Kidney epithelial cell (primary cell): ENCODE measurements around the gene OOEP. TPM values are rescaled to one million over a fixed set of nuclear protein-coding genes. Genes with fewer than 3 reads are reported as not detected.

Experiments
- DNase-seq: peaks from one replicate; pipeline ENCODE4 v3.0.0-alpha.2; 2010; ENCODE audit warnings: low read depth
- H3K27me3 ChIP-seq: 2 replicates; pipeline ENCODE4 v1.6.0; 2011; ENCODE audit warnings: low read length; ENCODE audit not compliant: control insufficient read depth, insufficient read depth
- H3K36me3 ChIP-seq: 2 replicates; pipeline ENCODE4 v1.5.1; 2011; ENCODE audit warnings: low read length; ENCODE audit not compliant: control insufficient read depth, insufficient read depth
- H3K4me3 ChIP-seq: 2 replicates; pipeline ENCODE4 v1.5.1; 2011; ENCODE audit warnings: low read depth, mild to moderate bottlenecking, control low read depth, low read length
- total RNA-seq: library from RNA; depleted of rRNA; stranded (reverse); fragments of >200 nt; gene quantifications from 2 replicates; pipeline ENCODE4 v1.2.3, GENCODE V29; 2015
- TF ChIP-seq, protein P1 (sequence below): IDR thresholded peaks from 2 replicates; pipeline ENCODE4 v1.5.1; 2011; ENCODE audit warnings: mild to moderate bottlenecking, moderate library complexity, low read length, control low read depth, inconsistent platforms; ENCODE audit not compliant: insufficient read depth, poor library complexity, severe bottlenecking

Gene OOEP
- total RNA-seq, 1 donor from 2014 or later: 0.50 TPM

DNA sequence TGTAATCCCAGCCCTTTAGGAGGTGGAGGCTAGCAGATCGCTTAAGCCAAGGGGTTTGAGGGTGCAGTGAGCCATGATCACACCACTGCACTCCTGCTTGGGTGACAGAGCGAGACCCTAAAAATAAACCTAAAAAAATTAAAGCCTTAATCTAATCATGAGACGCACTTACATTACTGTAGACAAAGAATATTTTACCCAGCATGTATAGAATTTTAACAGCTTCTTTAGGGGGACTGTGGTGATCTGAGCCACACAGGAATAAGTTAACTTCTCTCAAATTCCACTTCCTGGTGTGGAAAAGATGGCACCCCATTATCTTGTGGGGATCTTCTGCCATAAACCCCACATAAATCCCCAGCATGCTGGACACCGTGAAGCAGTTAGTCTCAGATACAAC is 2.3 kb upstream of the OOEP start:
- Histone ChIP-seq H3K4me3 (no peak overlapping the region), H3K36me3 (no peaks in the 10 kb centered on the region), H3K27me3 (no peaks in the 10 kb centered on the region)
- TF ChIP-seq, protein P1, sequence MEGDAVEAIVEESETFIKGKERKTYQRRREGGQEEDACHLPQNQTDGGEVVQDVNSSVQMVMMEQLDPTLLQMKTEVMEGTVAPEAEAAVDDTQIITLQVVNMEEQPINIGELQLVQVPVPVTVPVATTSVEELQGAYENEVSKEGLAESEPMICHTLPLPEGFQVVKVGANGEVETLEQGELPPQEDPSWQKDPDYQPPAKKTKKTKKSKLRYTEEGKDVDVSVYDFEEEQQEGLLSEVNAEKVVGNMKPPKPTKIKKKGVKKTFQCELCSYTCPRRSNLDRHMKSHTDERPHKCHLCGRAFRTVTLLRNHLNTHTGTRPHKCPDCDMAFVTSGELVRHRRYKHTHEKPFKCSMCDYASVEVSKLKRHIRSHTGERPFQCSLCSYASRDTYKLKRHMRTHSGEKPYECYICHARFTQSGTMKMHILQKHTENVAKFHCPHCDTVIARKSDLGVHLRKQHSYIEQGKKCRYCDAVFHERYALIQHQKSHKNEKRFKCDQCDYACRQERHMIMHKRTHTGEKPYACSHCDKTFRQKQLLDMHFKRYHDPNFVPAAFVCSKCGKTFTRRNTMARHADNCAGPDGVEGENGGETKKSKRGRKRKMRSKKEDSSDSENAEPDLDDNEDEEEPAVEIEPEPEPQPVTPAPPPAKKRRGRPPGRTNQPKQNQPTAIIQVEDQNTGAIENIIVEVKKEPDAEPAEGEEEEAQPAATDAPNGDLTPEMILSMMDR: no peak
- no peak for DNase-seq

DNA sequence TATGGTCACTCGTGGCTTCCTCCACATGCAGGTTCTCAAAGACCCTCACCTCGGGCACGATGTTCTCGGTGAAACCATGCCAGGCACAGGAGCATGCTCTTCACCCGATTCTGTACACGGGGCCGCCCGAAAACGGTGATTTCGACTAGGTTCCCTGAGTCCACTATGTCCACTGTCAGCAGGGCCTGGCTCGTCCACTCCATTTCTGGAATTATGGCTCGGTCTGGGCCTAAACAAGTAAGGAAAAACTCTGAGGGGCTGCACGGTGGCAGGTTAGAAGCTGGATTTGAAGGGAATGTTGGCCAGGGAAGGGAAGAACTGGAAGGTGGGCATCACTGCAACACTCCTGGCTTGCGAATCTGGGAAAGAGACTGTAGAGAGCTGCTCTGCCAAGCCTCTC is 540 bp downstream of the OOEP start:
- TF ChIP-seq, protein P1: no peak
- Histone ChIP-seq H3K27me3 (no peaks in the 10 kb centered on the region), H3K4me3 (no peak overlapping the region), H3K36me3 (no peaks in the 10 kb centered on the region)
- no peak for DNase-seq

DNA sequence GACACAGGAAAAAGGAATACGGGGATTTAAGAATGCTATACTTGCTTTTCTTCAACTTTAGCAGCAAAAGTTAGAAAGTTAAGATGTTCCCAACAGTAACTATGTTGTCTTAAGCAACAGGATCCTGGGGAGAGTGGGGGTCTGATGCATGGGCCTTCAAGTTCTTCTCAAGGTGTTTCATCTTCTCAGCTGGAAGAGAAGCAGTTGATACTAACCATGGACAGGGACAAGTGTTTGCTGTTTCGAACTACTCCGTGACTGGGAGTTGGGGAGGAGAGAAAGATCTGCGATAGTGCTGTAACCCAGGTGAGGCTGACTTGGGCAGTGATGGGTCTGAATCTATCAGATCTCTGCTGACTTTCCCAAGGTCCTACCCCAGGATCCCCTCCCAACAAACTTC is 1.0 kb downstream of the OOEP start:
- Histone ChIP-seq H3K4me3 (no peak overlapping the region), H3K36me3 (no peaks in the 10 kb centered on the region), H3K27me3 (no peaks in the 10 kb centered on the region)
- no peak for DNase-seq
- TF ChIP-seq, protein P1: no peak

DNA sequence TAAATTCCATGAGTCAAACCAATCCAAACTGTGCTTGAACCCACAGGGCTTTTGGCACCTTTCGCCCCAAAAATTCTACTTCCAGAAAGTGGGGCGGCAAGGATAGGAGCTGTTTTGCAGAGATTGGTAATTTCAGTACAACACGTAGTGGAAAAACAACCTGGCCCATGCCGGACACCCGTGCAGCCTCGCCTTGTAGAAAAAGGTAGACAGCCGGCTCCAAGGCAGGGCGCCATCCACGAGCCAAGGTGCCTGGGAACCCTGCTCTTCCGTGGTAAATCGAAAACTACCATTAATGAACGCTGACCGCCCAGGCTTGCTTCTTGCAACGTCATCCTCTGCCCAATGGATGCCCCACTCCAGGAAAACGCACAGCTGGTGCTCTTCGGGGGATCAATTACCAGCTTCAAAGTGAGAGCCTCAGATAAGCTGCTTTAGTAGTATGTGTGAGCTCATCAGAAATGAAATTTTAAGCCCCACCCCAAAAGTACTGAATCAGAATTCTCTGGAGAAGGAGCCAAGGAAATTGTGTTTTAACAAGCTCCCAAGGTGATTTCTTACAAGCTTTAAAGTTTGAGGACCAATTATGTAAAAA is 1.8 kb downstream of the OOEP start:
- H3K36me3 ChIP-seq: no peaks in the 10 kb centered on the region
- H3K4me3 ChIP-seq: no peak overlapping the region
- TF ChIP-seq, protein P1: no peak
- DNase-seq: no peak
- H3K27me3 ChIP-seq: no peaks in the 10 kb centered on the region

DNA sequence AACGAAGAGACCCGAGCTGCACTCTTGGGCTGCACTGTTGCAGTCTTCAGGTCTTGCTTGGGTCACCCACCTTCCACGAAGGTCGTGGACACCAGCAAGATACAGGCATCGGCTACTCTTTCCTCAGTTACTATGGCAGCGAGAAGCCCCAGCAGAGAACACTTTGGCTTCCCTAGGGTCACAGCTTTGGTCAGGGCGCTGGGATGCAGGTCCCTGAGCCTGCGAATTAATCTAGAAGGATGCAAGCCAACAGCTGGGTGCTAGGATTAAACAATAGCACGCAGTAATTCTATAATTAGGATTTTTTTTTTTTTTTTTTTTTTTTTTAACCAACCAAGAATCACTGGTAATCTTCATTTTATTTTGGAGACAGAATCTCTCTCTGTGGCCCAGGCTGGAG is 5.1 kb downstream of the OOEP start:
- no peak for DNase-seq
- H3K4me3 ChIP-seq: no peak overlapping the region
- no peaks in the 10 kb centered on the region for H3K36me3 ChIP-seq
- TF ChIP-seq, protein P1: no peak
- no peaks in the 10 kb centered on the region for H3K27me3 ChIP-seq

DNA sequence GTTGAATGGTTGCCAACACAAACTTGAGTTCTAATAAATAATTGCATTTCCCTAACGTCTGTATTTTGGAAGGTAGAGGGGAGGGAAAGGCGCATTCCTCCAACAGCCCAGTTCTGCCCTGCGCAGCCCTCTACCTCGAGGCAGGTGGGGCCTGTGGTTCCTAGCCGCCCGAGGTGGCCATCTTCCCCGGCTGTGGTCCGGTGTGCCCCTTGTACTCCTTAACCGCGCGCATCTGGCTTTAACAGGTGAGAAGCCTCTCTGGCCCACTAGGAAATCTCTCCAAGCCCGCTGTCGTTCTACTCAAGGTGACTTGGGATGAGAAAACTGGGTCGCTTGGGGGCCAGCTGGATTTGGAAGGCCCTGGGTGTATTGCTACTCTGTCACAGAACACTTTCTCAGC is 5.6 kb downstream of the OOEP start:
- Histone ChIP-seq H3K27me3 (no peaks in the 10 kb centered on the region), H3K4me3 (no peak overlapping the region), H3K36me3 (no peaks in the 10 kb centered on the region)
- TF ChIP-seq, protein P1: no peak
- no peak for DNase-seq
